HG03457 (cell line): ENCODE results near the gene CLASRP.
"Not testable (repeated sequence)": the region's sequence is repeated elsewhere in the genome, so short reads cannot be mapped to it uniquely, and the experiment has no call there.

Experiments used
- ATAC-seq: cut with Tn5 transposase; IDR thresholded peaks from one replicate; pipeline ENCODE4 v1.9.1; 2021; ENCODE audit warnings: moderate number of reproducible peaks; ENCODE audit not compliant: unreplicated experiment

CLASRP gene, protein sequence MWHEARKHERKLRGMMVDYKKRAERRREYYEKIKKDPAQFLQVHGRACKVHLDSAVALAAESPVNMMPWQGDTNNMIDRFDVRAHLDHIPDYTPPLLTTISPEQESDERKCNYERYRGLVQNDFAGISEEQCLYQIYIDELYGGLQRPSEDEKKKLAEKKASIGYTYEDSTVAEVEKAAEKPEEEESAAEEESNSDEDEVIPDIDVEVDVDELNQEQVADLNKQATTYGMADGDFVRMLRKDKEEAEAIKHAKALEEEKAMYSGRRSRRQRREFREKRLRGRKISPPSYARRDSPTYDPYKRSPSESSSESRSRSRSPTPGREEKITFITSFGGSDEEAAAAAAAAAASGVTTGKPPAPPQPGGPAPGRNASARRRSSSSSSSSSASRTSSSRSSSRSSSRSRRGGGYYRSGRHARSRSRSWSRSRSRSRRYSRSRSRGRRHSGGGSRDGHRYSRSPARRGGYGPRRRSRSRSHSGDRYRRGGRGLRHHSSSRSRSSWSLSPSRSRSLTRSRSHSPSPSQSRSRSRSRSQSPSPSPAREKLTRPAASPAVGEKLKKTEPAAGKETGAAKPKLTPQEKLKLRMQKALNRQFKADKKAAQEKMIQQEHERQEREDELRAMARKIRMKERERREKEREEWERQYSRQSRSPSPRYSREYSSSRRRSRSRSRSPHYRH

GRCh38 chr19:45038931-45039893, at the start of gene CLASRP:
Gene CLASRP (plus strand): TSS chr19:45039045. CDS start chr19:45040213, 1,168 bp downstream.
- ATAC-seq = peak; percentile 58

DNA sequence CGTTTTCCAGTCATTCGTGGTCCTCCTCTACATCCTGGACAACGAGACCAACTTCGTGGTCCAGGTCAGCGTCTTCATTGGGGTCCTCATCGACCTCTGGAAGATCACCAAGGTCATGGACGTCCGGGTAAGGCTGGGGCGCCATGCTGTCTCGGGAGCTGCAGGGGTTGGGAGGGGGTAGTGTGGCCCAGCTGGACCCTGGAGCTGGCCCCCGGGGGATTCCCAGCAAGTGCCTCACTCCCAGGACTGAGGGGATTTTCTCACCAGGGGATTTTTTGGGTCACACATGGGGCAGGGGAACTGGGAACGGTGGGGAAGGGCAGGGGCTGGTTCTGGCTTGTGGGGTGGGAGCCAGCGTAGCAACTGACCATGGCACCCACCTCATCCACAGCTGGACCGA, 48.4 kb upstream of the CLASRP start:
- ATAC-seq = no peak

DNA sequence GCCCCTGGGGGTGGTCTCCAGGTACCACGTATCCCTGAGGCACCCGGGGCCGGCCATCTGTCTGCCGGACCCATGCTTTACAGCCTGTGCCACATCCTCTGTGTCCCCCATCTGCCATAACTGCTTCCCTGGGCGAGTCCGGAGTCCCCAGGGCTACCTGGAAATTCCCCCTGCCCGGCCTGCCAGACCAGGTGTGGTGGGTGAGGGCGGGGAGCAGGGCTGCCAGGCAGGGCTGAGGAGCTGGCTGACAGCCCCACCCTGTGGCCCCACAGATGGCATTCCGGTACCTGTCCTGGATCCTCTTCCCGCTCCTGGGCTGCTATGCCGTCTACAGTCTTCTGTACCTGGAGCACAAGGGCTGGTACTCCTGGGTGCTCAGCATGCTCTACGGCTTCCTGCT, 47.9 kb upstream of the CLASRP start:
- ATAC-seq = no peak

- no peak for ATAC-seq
Measured at GRCh38 chr19:44992336-44993163, 46.3 kb upstream of the CLASRP start.

DNA sequence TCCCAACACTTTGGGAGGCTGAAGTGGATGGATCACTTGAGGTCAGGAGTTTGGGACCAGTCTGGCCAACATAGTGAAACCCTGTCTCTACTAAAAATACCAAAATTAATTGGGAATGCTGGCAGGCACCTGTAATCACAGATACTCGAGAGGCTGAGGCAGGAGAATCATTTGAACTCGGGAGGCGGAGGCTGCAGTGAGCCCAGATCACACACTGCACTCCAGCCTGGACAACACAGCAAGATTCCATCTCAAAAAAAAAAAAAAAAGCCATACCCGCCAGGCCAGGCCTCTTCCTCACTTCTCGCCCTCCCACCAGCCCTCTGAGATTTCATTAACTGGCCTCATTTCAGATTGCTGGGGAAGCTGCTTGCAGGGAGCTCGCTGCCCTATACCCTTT, 45.3 kb upstream of the CLASRP start:
- ATAC-seq = no peak

DNA sequence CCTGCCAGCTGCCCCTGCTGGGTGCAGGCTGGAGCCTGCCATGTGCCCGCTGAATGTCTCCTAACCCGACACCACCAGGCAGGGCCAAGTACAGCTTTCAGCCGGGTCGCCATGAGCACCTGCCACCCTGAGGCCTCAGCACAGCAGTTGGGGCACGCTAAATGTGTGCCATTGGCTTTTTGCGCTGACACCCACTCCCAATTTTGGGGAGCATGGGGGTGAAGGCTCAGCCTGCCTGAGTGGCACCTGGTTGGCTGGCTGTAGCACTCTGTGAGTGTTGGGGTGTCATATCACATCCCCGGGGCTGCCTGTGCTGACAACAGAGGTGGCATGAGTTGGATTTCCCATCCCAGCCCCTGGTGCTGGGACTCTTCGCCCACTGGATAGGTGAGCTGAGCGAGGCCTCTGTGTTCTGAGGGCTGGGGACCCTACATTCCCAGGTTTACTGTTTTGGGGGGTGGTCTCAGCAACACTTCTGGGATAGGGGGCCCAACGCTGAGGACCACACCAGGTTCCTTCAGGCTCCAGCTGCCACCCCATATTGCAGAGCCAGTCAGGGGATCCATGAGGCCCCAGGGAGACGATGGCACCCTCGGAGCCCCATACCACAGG, 44.8 kb upstream of the CLASRP start:
- ATAC-seq = no peak

GRCh38 chr19:44998025-44998424, 40.8 kb upstream of the CLASRP start:
- no peak for ATAC-seq

DNA sequence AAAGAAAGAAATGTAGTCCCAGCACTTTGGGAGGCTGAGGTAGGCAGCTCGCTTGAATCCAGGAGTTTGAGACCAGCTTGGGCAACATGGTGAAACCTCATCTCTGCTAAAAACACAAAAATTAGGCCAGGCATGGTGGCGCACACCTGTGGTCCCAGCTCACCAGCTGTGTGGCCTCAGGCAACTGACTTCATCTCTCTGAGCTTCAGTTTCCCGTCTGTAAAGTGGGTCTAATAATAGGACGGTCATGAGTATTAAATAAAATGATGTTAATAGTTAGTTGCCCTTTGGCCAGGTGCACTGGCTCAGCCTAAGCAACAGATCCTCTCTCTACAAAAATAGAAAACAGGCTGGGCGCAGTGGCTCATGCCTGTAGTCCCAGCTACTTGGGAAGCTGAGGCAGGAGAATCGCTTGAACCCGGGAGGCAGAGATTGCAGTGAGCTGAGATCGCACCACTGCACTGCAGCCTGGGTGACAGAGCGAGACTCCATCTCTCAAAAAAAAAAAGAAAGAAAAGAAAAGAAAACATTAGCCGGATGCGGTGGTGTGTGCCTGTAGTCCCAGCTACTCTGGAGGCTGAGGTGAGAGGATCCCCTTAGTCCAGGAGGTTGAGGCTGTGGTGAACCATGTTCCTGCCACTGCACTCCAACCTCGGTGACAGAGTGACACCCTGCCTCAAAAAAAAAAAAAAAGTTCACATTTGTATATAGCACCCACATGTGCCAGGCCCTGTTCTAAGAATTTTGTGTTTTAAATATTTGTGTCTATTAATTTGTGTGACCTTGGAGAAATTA, 39.5 kb upstream of the CLASRP start:
- not testable (repeated sequence) for ATAC-seq

DNA sequence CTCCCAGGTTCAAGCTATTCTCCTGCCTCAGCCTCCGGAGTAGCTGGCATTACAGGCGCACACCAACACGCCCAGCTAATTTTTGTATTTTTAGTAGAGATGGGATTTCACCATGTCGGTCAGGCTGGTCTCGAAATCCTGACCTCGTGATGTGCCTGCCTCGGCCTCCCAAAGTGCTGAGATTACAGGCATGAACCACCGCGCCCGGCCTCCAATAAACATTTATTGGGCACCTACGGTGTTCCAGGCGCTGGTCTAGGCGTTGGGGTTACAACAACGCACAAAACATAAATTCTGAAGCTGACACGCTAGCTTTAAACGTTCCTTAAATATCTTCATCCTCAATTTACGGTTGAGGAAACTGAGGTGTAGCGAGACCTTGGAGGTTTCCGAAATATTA, 38.2 kb upstream of the CLASRP start:
- ATAC-seq = not testable (repeated sequence)

DNA sequence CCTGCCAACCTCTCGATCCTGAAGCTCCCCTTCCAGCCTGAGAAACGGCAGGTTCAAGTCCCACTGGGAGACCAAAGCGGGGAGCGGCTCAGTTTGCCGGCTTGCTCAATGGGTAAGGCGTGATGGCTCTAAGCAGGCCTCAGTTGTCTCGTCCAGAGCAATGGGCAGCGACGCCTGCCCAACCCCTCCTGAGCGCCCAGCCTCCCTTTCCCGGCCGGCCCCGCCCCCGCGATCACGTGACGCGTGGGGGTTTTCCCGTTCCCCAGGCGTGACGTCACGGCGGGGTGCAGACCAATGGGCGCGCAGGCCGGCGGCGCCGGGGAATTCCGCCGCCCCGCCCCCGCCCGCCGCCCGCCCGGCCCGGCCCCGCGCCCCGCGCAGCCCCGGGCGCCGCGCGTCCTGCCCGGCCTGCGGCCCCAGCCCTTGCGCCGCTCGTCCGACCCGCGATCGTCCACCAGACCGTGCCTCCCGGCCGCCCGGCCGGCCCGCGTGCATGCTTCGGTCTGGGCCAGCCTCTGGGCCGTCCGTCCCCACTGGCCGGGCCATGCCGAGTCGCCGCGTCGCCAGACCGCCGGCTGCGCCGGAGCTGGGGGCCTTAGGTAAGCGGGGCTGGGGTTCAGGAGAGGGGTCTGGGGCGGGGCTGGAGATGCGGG, 37.6 kb upstream of the CLASRP start, which contains the start of gene RELB:
Gene RELB (plus strand): TSS at position 378 of the 653 bp plus-strand sequence. CDS start 116 bp downstream, at position 494.
- ATAC-seq = peak; percentile 24

DNA sequence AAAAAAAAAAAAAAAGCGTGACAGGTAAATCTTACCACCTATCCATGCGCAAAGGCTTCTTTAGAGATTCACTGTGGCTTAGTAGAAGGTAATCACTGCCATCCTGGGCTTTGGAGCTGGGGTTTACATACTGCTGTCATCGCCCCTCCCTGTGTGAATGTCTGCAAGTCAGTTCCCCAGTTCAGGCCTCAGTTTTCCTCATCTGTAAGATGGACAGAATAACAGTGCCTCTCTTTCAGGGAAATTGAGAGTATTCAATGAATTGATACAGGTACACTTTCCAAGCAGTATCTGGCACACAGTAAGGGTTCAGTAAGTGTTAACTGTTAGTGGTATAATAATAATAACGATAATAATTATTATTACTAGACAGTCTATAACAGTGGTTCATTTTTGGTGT, 35.4 kb upstream of the CLASRP start:
- ATAC-seq = no peak

DNA sequence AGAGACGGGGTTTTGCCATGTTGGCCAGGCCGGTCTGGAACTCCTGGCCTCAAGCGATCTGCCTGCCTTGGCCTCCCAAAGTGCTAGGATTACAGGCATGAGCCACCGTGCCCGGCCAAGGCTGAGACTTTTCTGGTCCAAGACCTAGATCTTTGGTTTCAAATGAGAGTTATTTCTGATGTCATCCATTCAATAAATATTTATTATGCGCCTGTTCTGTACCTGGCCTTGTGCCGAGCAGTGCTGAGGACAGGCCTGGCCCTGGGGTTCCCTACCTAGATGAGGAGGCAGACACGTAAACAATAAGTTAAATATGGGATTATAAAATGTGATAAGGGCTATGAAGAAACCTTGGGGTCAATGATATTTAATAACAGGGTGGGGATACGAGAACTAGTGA, 33.1 kb upstream of the CLASRP start:
- no peak for ATAC-seq

- ATAC-seq = no peak
Measured at GRCh38 chr19:45008552-45008951, 30.3 kb upstream of the CLASRP start.

GRCh38 chr19:45009625-45010255, 29.1 kb upstream of the CLASRP start:
- ATAC-seq = no peak

GRCh38 chr19:45010306-45010705, 28.5 kb upstream of the CLASRP start:
- ATAC-seq = no peak

- ATAC-seq = no peak
Measured at GRCh38 chr19:45011959-45012358, 26.9 kb upstream of the CLASRP start.

DNA sequence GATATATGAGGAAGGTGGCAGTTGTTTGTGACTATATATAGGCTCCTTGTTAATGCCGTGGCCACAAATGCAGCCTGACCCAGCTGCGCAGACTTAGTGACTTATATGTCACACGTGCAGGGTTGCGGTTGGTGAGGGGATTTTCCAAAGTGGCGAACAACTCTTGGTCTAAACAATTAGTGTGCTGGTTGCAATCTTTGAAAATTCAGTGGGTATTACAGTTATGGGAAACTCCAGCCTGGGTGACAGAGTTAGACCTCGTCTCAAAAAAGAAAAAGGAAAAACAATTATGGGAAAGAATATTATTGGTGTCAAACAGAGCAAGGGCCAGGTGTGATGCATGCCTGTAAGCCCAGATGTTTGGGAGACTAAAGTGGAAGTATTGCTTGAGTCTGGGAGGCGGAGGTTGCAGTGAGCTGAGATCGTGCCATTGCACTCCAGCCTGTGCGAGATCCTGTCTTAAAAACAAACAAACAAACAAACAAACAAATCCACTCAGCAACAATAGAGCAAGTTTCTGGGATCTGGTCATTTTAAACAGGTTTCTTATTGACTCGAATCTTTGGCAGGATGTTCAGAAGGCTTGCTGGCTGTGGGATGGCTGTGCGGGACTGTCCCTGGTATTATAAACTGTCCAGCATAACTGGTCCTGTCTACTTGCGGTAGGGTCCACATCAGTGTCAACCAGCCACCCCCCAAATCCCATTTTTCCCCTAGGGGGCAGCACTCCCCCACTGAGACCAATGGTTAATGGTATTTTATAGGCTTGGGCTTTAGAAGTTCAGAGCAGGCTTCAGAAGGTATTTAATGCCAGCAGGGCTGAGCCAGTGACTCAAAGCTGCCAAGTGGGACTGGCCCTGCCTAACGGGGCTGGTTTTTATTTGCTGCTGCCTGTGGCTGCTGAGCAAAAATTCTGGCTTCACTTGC, 22.2 kb upstream of the CLASRP start:
- peak; percentile 57 for ATAC-seq
